Common myeloid progenitor, CD34-positive (primary cell): ENCODE data around the gene TAS2R50.

ENCODE experiments used
- CTCF ChIA-PET: fragments of 350-600 bp; sonication (Branson Sonifier 250); formaldehyde crosslinking; loops from one replicate; lab custom pipeline; 2021; ENCODE audit warnings: antibody characterized with exemption; lab: Charles Lee
- POLR2A ChIA-PET: fragments of 350-600 bp; sonication (Branson Sonifier 250); formaldehyde crosslinking; loops from one replicate; lab custom pipeline; 2021; ENCODE audit warnings: antibody characterized with exemption; lab: Charles Lee
- DNase-seq, 3 donors: peaks; one replicate each; pipeline versions ENCODE4 v3.0.0 to v3.0.0-alpha.2; 2013
- H3K27ac ChIP-seq, 2 experiments: 1 replicate in 1 of 2; 2 replicates in 1 of 2; pipeline ENCODE4 v1.7.0; 2013; ENCODE audit warnings: inconsistent platforms in 2 of 2, low read length in 2 of 2, mild to moderate bottlenecking in 2 of 2, low read depth in 1 of 2, moderate library complexity in 1 of 2; ENCODE audit not compliant: severe bottlenecking in 2 of 2, insufficient read depth in 1 of 2, poor library complexity in 1 of 2
- H3K27me3 ChIP-seq, 5 experiments: replicated peaks in 2 of 5; 1 replicate in 3 of 5; 2 replicates in 2 of 5; pipeline versions ENCODE4 v1.6.1 to v1.7.0; 2013; ENCODE audit warnings: low read length in 4 of 5, mild to moderate bottlenecking in 2 of 5, moderate library complexity in 2 of 5, inconsistent platforms in 1 of 5; ENCODE audit not compliant: insufficient read depth in 5 of 5, control insufficient read depth in 4 of 5
- H3K36me3 ChIP-seq, 4 experiments: 1 replicate in 2 of 4; 2 replicates in 2 of 4; pipeline versions ENCODE4 v1.6.1 to v1.7.0; 2013; ENCODE audit warnings: low read length in 3 of 4, control low read depth in 1 of 4, mild to moderate bottlenecking in 1 of 4; ENCODE audit not compliant: control insufficient read depth in 4 of 4, insufficient read depth in 4 of 4
- H3K4me1 ChIP-seq, 4 experiments: 1 replicate in 3 of 4; 2 replicates in 1 of 4; pipeline versions ENCODE4 v1.6.1 to v1.7.1; 2013; ENCODE audit warnings: low read length in 3 of 4, mild to moderate bottlenecking in 3 of 4, control low read depth in 1 of 4, inconsistent platforms in 1 of 4, moderate library complexity in 1 of 4; ENCODE audit not compliant: control insufficient read depth in 4 of 4, insufficient read depth in 4 of 4; ENCODE audit errors: control extremely low read depth in 1 of 4
- H3K4me3 ChIP-seq, 7 experiments: 1 replicate in 4 of 7; 2 replicates in 3 of 7; pipeline versions ENCODE4 v1.5.1 to v1.7.0; 2013; ENCODE audit warnings: mild to moderate bottlenecking in 7 of 7, low read length in 6 of 7, moderate library complexity in 6 of 7, inconsistent platforms in 2 of 7, low read depth in 2 of 7, control low read depth in 1 of 7; ENCODE audit not compliant: insufficient read depth in 4 of 7, control insufficient read depth in 1 of 7; ENCODE audit errors: extremely low read depth in 1 of 7
- H3K9me3 ChIP-seq, 5 experiments: 1 replicate in 4 of 5; 2 replicates in 1 of 5; pipeline versions ENCODE4 v1.6.1 to v1.7.1; 2013; ENCODE audit warnings: low read length in 4 of 5, mild to moderate bottlenecking in 2 of 5, inconsistent platforms in 1 of 5, low read depth in 1 of 5, moderate library complexity in 1 of 5; ENCODE audit not compliant: control insufficient read depth in 4 of 5, insufficient read depth in 2 of 5; ENCODE audit errors: control extremely low read depth in 1 of 5
- WGBS: methylation state at CpG from one replicate; pipeline ENCODE4 v1.1.5; 2013; ENCODE audit not compliant: insufficient coverage; 5-methylcytosine and 5-hydroxymethylcytosine counted together

TAS2R50 gene

DNA sequence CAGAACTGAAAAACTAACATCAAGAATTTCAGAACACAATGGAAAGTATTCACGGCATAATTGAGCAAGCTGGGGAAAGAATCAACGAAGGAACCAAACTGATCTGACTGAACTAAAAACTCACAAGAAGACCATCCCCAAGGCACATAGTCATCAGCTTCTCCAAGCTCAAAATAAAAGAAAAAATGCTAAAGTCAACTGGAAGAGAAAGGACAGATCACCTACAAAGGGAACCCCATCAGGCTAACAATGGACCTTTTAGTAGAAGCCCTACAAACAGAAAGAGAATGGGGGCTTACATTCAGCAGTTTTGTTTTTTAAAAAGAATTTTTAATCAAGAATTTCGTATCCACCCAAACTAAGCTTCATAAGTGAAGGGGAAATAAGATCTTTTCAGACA lies 11.7 kb downstream of the TAS2R50 start:
- Histone ChIP-seq H3K36me3 (no peaks in the 10 kb centered on the region), H3K4me3 (no peak overlapping the region), H3K4me1 (no peaks in the 10 kb centered on the region), H3K9me3 (peaks cover 0 to 3% (median 0%) of the 10 kb centered on the region in 5 experiments), H3K27ac (no peak overlapping the region), H3K27me3 (no peaks in the 10 kb centered on the region)
- ChIA-PET CTCF (interaction anchor here (0.6 to 1.0 kb wide), 2 partner anchors 13 to 16 kb away, joined by 3 to 4 read pairs; no protein-coding TSS in a partner anchor), POLR2A (no interaction called here)
- no CpG with 5 or more reads among the region's 3 CpGs for WGBS
- no peak for DNase-seq

DNA sequence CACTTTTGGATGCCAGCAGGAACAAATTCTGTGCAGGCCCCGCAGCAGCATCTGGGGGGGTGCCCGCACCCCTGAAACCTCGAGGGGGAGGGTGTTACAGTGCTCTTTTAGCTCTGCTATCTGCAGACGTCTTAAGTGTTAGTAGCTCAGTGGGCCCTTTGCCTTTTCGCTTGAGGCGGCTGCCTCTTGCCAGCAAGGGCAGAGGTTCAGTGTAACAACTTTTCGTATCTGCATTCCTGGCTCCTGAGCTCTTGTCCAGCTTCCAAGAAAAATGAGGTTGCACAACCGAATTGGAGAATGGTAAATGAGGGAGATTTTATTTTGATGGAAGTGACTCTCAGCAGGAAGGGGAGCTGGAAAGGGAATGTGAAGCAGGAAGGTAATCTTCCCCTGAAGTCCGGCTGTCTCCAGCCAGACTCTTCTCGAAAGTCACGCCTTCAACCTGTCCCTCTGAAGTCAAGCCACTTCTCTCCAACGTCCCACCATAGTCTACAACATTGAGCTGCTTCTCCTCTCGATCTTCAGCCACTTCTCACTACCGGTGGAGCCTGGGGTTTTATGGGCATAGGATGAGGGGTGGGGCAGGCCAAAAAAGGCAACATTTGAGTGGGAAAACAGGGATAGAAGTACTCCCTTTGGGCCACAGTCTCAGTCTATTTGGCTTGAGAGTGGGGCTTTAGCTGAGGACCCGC lies 17.8 kb downstream of the TAS2R50 start:
- Histone ChIP-seq H3K27me3 (no peaks in the 10 kb centered on the region), H3K4me3 (no peak overlapping the region), H3K36me3 (peaks cover 0 to 2% (median 0%) of the 10 kb centered on the region in 4 experiments), H3K27ac (no peak overlapping the region), H3K9me3 (no peaks in the 10 kb centered on the region), H3K4me1 (no peaks in the 10 kb centered on the region)
- CTCF ChIA-PET = no interaction called here
- 95% methylated on average over 14 of the region's 15 CpGs for WGBS
- POLR2A ChIA-PET = no interaction called here
- no peak for DNase-seq

DNA sequence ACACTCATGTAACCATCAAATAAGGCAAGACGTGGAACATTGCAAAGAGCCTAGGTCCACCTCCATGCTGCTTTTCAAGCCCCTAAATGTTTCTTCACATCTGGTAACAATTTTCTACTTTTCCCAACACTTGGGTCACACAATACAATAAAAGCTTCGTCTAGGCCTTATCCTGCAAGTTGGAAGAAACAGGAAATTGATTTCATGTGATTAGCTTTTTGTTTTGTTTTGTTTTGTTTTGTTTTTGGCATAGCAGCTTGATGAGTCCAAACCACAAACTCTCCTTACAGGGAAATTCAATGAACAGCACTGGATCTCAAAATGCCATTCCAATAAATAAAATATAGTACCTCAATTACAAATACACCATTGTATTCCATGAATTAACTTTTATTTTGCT lies 19.3 kb downstream of the TAS2R50 start:
- CTCF ChIA-PET = no interaction called here

DNA sequence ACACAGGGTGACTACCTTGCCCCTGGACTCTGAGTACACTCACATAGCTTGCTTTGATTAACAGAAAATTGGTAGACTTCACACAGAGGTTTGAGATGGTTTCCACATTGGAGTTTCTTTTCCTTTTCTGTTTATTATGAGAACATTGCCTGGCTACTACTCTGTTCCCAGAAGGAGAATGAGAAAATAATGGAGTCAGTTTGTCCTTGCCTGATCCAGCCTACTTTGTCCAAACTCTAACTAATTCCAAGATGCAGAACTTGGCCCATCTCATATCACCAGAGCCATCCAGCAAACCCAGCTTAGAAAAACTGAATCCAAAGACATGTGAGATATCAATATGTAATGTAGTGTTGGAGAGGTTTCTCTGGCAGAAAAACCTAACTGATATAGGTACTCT lies 20.4 kb downstream of the TAS2R50 start:
- Histone ChIP-seq H3K9me3 (no peaks in the 10 kb centered on the region), H3K4me3 (no peak overlapping the region), H3K36me3 (peaks cover 0 to 2% (median 0%) of the 10 kb centered on the region in 4 experiments), H3K27ac (no peak overlapping the region), H3K27me3 (no peaks in the 10 kb centered on the region), H3K4me1 (no peaks in the 10 kb centered on the region)
- CTCF ChIA-PET = no interaction called here
- DNase-seq = no peak
- POLR2A ChIA-PET = no interaction called here

More for the DNA sequence above, 19.3 kb downstream of the TAS2R50 start:
- no peak for DNase-seq
- WGBS = 100% methylated on average over 1 of the region's 2 CpGs
- no peak overlapping the region for H3K4me3 ChIP-seq
- POLR2A ChIA-PET = no interaction called here
- H3K27ac ChIP-seq = no peak overlapping the region
- peaks cover 0 to 2% (median 0%) of the 10 kb centered on the region in 4 experiments for H3K36me3 ChIP-seq
- H3K9me3 ChIP-seq = no peaks in the 10 kb centered on the region
- H3K4me1 ChIP-seq = no peaks in the 10 kb centered on the region
- H3K27me3 ChIP-seq = no peaks in the 10 kb centered on the region

DNA sequence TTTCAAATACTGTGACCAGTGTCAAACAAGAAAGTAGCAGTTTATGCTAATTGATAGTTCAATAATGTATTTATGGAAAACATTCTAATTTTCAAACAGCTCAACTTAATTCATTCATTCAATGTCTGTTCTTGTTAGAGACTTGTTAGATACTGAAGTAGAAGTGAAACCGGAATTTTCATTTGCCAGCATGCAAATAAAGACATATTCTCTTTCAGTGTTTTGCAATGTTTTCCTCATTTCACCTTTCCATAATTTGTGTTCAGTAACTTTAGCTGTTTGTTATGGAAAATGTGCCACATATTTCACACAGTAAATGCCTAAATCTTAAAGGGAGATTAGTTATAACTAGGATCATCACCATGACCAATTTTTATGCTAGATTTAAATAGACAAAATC lies 21.2 kb downstream of the TAS2R50 start:
- Histone ChIP-seq H3K27ac (no peak overlapping the region), H3K27me3 (no peaks in the 10 kb centered on the region), H3K4me3 (no peak overlapping the region), H3K4me1 (peaks cover 0 to 3% (median 0%) of the 10 kb centered on the region in 4 experiments), H3K36me3 (peaks cover 0 to 2% (median 0%) of the 10 kb centered on the region in 4 experiments), H3K9me3 (no peaks in the 10 kb centered on the region)
- ChIA-PET POLR2A (no interaction called here), CTCF (no interaction called here)
- DNase-seq = no peak
- no CpG with 5 or more reads among the region's 1 CpG for WGBS

DNA sequence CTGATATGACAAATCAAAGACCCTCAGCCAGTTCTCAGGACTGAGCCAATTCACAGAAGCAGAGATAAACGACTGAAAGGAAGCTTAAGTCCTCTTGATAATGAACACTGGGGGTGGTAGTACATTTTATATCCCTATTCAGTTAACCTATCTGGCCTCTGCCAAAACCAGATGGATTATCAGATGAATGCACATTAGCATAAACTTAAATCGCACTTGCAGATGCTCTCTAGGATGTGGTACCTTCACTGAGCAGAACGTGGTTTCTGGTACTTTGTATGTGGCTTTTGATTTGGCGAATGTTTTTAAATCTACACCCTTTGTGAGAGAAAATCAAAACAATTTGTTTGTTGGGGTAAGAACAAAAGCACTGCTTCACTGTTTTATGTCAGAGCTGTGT lies 26.5 kb downstream of the TAS2R50 start:
- ChIA-PET CTCF (interaction anchor here (1.0 to 1.1 kb wide), 2 partner anchors 38 to 239 kb away, joined by 3 read pairs; no protein-coding TSS in a partner anchor), POLR2A (no interaction called here)
- H3K4me1 ChIP-seq = peaks cover 0 to 3% (median 0%) of the 10 kb centered on the region in 4 experiments
- H3K27me3 ChIP-seq = no peaks in the 10 kb centered on the region
- H3K27ac ChIP-seq = no peak overlapping the region
- WGBS = 30% methylated on average over 3 of the region's 4 CpGs
- peak; percentile 56 to 87 (median 67) for DNase-seq
- no peak overlapping the region for H3K4me3 ChIP-seq
- peaks cover 0 to 14% (median 0%) of the 10 kb centered on the region in 5 experiments for H3K9me3 ChIP-seq
- H3K36me3 ChIP-seq = peaks cover 0 to 8% (median 1%) of the 10 kb centered on the region in 4 experiments

DNA sequence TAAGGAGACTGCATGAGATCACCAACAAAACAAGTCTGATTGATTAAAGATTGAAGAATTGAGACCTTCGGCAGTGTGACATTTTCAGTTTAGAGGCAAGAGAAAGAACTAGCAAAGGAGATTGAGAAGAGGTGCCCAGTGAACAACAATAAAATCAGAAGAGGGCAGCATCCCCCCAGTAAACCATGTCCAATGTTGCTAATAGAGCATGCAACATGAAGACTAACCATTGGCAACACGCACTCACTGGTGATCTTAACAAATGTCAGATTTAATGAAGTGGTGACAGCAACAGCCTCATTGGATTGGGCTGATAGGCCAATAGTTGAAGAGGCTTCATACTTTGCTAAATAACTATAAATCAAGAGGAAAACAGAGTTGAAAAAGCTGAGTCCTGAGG lies 26.9 kb downstream of the TAS2R50 start:
- no peak overlapping the region for H3K27ac ChIP-seq
- ChIA-PET POLR2A (no interaction called here), CTCF (interaction anchor here (1.0 kb wide), 1 partner anchor 240 kb away, joined by 3 read pairs; no protein-coding TSS in a partner anchor)
- WGBS = 100% methylated on average over 1 of the region's 2 CpGs
- H3K36me3 ChIP-seq = peaks cover 0 to 8% (median 1%) of the 10 kb centered on the region in 4 experiments
- peaks cover 0 to 18% (median 2%) of the 10 kb centered on the region in 5 experiments for H3K9me3 ChIP-seq
- H3K4me3 ChIP-seq = no peak overlapping the region
- H3K27me3 ChIP-seq = no peaks in the 10 kb centered on the region
- H3K4me1 ChIP-seq = peaks cover 0 to 3% (median 0%) of the 10 kb centered on the region in 4 experiments
- no peak for DNase-seq
